HG02759 (cell line): ENCODE measurements around the gene ADARB1.

Experiments used
- ATAC-seq: cut with Tn5 transposase; IDR thresholded peaks from one replicate; pipeline ENCODE4 v1.9.1; 2021; ENCODE audit warnings: mild to moderate bottlenecking, moderate library complexity; ENCODE audit not compliant: unreplicated experiment

Gene ADARB1

DNA sequence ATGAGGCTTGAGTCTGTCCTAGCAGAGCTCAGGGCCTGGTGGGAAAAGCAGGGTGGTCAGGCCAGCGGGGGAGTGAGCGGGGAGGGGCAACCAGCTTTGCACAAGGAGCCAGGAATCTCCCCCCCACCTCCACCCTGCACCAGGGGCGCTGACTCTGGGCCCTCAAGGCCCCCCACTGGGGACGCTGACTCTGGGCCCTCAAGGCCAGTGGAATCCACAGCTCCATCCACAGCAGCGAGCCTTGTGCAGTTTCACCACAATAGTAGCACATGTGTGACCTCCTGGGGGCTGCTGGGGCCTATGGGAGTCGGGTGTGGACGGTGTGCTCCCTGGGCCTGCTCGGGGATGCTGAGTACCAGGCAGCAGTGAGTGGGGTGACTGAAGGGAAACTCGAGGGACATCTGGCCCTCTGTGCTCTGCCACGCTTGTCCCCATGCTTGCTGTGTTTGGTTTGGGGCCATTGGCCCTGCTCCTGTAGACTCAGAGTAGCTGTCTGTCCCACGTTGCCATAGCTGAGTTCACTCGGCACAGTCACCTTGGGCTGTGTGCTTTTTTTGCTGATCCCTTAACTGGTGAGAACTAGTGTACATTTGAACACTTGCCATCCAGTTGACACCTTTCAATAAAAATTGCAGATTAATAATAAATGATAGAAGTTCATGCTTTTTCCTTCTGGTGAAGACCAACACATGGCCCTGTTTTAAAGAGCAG, 89.2 kb downstream of the ADARB1 start:
- no peak for ATAC-seq

DNA sequence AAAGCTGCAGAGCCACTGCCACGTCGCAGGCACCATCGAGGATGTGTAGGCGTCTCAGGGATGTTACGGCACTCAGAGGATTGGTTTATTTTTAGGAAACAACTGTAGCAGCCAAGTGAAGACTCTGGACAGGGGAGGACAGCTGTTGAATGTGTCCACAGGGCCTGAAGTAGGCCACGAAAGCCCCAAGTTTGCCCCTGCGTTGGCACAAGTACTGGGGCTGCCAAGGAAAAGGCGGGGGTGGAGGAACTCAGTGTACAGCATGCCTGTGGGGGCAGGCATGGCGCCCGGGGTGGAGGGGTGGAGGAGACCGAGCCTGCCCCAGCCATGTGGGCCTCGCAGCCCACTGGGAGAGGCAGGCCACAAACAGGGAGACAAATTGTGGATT, 89.7 kb downstream of the ADARB1 start:
- ATAC-seq = no peak

DNA sequence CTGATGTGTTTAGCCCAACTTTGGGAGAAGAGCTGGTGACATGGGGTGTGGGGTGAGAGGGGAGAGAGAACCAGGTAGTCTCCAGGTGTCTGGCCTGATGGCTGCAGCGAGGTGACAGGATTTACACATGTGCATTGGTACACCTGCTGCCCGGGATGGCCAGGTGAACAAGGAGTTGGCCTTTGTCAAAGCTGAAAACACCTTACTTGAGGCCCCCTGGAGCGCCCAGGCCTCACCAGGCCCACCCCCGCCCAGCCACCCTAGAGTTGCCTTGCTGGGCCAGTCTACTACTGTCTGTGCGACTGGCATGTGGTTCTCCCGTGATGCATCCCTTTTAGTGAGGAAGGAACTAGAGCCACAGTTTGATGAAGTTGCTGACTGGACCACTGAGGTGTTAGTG, 90.5 kb downstream of the ADARB1 start:
- no peak for ATAC-seq

DNA sequence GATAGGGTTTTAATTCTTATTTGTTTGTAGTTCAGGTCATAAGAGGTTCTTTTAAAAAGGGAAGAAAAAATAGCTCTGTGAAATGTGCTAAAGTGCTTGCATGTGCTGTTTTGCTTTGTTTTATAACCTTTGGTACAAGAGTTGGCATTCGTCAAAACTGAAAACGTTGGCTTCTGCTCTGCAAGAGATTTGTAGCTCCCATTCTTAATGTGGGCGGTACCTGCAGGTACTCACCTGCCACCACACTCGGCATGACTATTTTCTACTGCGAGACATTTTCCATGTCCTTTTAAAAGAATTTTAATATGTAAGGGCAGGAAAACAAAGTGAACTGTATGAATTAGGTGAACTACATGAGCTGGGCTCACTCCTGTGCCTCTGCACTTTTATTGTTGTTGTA, 92.6 kb downstream of the ADARB1 start:
- no peak for ATAC-seq

DNA sequence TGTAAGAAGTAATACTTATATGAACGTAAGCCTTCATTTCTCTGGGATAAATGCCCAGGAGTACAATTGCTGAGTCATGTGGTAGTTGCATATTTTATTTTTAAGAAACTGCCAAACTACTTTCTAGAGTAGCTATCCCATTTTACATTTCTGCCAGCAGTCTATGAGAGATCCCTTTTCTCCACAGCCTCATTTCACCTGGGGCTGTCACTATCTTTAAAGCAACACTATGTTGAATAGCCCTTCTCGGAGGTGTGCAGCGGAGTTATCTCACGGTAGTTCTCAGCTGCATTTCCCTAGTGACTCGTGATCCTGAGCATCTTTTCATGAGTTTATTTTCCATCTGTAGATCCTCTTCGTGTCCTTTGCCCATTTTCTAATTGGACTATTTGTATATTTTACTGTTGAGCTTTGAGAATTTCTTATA, 93.4 kb downstream of the ADARB1 start:
- ATAC-seq = no peak

DNA sequence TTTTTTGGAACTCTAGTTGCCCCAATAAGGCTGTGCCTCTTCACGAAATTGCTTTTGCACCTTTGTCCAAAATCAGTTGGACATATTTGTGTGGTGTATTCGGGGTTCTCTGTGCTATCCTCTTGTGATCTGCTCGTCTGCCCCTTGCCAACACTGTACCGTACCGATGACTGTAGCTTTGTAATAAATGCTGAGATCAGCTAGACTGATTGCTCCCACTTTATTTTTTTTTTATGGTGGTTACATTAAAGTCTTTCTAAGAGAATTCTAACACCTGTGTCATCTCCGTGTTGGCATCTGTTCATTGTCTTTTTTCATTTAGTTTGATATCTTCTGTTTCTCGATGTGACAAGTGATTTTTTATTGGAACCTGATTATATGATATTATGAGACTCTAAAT, 94.1 kb downstream of the ADARB1 start:
- ATAC-seq = no peak

DNA sequence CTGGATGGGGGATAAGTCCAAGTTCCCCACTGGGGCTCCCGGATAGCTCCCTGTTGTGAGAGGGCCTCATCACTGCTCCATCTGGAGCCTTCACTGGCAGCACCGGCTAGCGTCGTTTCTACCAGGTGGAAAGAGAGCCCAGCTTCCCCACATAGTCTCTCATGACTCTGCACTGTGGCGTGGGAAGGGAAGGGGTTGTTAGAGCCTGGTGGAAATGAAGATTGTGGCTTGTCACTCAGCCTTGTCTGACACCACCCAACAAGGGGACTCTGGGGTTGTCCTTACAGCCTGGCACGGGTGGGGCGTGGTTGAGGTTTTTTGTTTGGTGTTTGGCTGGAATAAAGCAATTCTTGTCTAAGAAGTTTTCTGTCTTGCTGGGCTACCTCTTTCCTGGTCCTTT, 94.6 kb downstream of the ADARB1 start:
- ATAC-seq = no peak

DNA sequence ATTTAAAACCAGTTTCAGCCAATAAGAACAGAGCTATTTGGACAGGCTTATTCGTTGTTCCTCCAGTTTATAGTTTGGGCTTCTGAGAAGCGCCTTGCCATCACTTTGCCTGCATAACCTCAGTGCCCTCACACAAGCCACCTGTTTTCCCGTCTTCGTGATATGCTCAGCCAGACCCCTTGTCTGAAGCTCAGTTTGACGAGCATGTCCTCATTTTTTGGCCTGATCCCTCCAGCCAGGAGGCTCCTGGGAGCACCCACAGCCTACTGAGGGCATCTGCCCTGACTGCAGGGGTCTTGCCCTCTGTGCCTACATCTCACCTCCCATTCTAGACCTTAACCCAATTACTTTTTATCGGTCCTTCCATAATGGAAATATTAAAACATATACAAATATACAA, 95.3 kb downstream of the ADARB1 start:
- no peak for ATAC-seq

DNA sequence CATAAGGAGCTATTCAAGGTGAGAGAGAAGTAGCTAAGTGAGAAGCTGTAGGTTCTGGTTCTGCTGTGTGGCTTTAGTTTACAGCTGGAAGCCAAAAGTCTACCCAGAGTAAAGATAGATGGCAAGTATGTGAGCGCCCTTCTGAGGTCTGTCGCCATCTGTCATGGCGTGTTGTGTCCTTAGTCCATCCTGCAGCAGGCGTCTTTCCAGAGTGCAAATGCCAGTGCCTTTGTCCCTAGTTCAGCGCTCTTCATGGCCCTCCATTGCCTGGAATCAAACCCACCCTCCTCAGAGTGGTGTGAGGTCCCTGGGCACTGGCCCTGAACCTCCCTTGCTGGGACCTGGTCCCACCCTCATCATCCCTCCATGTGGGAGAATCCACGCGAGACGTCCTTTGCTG, 96.6 kb downstream of the ADARB1 start:
- ATAC-seq = no peak

DNA sequence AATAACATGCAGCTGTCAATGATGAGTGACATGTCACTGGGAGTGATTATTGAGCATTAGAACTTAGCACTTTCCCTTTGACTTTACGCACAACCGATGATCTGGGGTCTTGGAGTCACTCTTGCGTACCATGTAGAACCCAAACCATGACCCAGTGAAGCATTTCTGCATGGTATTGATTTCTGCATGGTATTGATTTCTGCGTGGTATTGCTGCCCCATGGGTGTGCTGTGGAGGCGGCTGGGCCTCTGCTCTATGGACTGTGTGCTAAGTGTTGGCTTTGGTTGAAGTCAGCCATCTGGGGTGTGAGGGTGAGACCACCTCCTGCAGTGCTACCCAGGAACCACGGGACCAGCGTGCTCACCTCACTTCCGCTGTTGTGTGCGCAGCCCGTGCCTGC, 98.0 kb downstream of the ADARB1 start:
- ATAC-seq = no peak

DNA sequence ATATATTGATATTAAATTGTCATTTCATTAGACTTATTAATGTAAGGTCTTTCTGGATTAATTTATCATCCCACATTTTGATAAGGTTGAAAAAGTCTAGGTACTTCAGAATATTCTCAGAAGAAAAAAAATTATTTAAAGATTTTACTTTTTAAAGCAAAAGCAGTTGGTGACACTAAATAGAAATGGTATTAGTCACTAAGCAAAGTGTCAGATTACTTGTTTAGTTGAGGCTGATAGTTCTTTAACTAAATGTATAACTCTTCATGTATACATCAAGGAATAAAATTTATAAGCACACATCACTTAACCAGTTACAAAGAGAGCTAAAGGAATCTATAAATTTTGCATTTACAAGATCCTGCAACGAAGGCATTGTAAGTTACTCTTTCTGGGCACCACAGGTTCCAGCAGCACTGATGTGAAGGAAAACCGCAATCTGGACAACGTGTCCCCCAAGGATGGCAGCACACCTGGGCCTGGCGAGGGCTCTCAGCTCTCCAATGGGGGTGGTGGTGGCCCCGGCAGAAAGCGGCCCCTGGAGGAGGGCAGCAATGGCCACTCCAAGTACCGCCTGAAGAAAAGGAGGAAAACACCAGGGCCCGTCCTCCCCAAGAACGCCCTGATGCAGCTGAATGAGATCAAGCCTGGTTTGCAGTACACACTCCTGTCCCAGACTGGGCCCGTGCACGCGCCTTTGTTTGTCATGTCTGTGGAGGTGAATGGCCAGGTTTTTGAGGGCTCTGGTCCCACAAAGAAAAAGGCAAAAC, 101.1 kb downstream of the ADARB1 start:
- no peak for ATAC-seq

DNA sequence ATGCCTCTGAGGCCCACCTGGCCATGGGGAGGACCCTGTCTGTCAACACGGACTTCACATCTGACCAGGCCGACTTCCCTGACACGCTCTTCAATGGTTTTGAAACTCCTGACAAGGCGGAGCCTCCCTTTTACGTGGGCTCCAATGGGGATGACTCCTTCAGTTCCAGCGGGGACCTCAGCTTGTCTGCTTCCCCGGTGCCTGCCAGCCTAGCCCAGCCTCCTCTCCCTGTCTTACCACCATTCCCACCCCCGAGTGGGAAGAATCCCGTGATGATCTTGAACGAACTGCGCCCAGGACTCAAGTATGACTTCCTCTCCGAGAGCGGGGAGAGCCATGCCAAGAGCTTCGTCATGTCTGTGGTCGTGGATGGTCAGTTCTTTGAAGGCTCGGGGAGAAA, 101.8 kb downstream of the ADARB1 start:
- no peak for ATAC-seq

DNA sequence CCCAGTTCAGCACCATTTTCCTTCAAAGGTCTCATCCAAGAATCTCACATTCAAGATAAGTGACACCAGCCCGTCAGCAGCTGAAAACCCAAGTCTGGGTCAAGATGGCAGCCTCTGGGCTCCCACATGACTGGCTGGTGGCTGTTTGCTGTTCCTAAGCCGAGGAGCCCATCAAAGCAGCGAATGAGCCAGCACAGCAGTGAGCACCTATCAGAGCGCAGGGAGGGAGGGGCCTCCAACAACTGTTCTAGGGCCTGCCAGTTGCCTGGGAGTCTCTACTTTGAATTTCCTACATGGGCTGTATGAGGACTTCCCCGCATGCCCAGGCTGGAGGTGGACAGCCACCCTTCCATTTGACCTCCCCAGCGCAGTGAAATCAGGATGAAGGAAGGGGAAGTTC, 102.7 kb downstream of the ADARB1 start:
- no peak for ATAC-seq

DNA sequence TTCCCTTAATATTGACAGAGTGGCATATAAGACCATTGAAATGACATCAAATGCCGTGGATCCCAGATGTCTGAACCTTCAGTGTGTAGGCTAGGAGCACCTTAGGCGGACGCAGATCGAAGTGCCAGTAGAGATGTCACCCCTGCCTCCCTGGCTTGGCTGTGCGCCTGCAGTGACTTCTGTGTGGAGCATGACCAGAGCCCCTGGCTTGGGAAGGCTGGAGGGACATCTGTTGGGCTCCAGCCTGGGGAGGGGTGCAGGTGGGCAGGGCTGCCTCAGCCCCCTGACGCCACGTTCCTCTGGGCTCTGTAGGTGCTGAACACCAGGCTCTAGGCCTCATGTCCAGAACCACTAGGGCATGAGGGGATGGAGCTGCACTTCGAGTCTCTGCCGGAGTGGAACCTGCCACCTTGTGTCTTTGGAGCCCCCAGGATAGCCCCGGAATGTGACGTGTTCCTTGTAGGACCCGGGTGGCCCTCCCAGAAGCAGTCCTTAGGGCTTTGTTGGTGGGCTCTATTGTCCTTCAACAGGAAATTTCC, 103.8 kb downstream of the ADARB1 start:
- no peak for ATAC-seq

DNA sequence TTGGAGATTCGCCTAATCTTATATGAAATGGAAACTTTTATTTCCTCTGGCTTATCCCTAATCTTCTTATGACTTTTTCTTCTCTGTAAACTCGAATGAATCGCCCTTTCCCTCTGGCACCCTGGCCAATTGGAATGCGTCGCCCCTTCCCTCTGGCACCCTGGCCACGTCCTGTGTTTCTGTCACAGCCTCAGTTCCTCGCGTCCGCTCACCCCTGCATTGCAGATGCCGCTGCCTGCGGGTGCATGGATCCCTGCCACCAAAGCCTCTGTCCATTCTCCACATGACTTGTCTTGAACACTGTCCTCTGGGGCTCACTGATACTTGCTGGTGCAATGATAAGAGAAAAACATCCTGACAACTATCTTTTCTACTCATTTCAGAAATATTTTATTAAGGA, 104.6 kb downstream of the ADARB1 start:
- ATAC-seq = no peak

DNA sequence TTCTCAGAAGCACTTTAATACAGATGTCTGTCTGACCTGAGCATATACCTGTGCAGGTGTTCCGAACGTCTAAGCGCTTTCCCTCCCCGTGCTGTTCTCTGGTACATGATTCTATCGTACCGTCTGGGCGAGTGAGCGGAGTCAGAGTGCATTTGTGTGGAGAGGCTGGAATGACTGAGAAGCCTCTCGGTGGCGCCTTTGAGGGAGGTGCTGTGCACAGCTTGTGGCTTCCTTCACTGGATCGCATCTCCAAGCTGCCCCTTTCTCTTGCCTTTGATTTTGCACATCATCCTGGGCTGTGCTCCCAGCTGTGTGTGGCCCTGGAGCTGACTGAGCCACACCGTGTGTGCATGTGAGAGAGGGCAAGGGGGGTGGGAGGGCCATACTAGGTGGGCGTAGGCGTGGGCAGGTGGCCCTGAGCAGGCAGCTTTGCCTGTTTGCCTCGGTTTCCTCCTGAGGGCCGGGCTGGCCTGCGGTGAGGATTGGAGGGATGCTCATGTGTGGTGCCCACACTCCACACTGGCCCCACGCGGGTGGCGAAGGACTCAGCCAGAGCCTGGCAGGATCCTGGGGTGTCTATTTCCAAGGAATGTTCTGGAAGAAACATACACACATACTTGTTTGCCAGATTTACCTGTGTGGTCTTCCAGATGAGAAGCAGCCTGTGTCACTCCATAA, 105.3 kb downstream of the ADARB1 start:
- ATAC-seq = no peak

DNA sequence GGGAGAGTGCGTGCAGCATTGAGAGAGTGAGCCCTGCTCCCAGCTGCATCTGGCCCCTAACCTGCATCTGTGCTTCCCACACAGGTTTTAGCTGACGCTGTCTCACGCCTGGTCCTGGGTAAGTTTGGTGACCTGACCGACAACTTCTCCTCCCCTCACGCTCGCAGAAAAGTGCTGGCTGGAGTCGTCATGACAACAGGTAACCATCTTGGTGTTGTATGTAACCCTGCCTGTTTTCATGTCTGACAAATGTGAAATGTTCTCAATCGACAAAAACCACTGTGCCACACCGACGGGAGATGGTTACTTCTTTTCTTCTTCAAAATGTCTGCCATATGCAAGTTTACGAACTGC, 105.8 kb downstream of the ADARB1 start:
- ATAC-seq = no peak

DNA sequence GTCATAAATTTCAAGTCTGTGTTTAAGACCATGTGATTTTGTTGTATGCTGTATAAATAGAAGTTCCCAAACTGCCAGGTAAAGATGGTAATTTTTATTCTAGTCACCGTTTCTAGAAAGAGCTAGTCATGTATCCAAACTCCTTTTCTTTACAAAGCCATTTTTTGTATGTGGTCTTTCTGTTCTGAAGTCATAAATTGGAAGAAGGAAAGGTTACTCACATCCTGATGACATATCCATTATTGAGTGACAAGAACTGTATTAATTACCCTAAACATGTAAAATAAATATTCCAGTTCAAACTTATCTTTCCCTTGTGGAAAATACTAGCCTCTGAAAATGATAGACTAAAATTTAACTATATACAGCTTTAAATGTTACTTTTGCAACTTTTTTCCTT, 108.6 kb downstream of the ADARB1 start:
- ATAC-seq = no peak

DNA sequence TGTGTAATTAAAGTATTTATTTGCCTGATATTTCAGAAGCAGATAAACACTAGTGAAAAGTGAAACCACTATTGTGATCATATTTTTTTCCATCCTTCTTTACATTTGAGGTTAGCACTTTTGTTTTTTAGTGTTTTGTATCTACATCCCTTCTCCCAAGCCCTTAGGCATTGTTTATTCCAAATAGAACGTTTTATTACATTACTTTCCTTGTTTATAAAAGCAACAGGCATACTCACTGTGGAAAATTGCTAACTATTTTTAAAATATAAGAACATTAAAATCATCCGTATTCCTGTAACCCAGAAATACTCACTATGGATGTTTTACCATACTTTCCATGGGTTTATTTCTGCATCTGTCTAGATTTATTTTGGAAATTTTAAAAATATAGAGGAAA, 109.5 kb downstream of the ADARB1 start:
- no peak for ATAC-seq

DNA sequence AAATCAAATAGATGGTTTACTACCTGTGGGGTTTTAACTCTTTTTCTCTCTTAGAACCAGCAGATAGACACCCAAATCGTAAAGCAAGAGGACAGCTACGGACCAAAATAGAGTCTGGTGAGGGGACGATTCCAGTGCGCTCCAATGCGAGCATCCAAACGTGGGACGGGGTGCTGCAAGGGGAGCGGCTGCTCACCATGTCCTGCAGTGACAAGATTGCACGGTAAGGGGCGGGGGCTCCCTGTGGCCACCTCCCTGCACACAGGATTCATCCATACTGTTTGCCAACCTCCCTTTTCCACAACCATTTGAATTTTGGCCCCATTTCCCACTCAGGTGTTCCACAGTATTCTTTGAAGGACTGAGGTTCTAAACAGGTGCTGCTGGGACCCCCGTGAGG, 110.5 kb downstream of the ADARB1 start:
- no peak for ATAC-seq

DNA sequence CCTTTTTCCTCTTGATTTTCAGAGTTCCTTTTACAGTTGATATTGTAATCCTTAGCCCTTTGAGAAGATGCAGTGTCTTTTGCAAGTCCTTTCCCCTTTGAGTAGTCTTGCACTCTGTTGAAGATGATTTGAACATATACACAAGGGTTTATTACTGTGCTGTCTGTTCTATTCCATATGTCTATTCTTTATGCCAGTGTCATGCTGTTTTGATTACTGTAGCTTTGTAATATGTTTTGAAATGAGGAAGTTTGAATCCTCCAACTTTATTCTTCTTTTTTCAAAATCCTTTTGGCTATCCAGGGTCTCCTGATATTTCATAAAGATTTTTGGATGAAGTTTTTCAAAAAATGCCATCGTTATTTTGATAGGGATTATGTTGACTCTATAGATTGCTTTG, 112.3 kb downstream of the ADARB1 start:
- no peak for ATAC-seq

DNA sequence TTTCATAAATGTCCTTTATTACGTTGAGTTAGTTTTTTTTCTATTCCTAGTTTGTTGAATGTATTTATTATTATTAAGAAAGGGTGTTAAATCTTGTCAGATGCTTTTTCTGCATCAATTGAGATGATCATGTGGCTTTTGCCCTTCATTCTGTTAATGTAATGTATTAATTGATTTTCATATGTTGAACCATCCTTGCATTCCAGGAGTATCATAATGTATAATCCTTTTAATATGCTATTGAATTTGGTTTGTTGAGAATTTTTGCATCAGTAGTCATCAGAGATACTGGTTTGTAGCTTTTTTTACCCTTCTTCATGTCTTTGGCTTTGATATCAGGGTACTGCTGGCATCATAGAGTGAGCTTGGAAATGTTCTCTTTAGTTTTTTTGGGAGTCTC, 113.3 kb downstream of the ADARB1 start:
- ATAC-seq = no peak
